Glutamatergic neuron (in vitro differentiated cells): ENCODE results near the gene PLXDC2. TPM values are rescaled to one million over a fixed set of nuclear protein-coding genes. Genes with fewer than 3 reads are reported as not detected.

Source experiments
- DNase-seq: peaks from one replicate; pipeline ENCODE4 v3.0.0; 2022
- H3K27ac Mint-ChIP-seq: one replicate; pipeline ENCODE4 v1.8.0; 2020; ENCODE audit warnings: mild to moderate bottlenecking, mixed read lengths, inconsistent platforms; ENCODE audit not compliant: unreplicated experiment
- H3K27me3 Mint-ChIP-seq: one replicate; pipeline ENCODE4 v1.8.0; 2020; ENCODE audit warnings: mild to moderate bottlenecking, moderate library complexity, mixed read lengths, inconsistent platforms; ENCODE audit not compliant: unreplicated experiment
- H3K36me3 Mint-ChIP-seq: one replicate; pipeline ENCODE4 v1.8.0; 2020; ENCODE audit warnings: mild to moderate bottlenecking, mixed read lengths, inconsistent platforms; ENCODE audit not compliant: unreplicated experiment
- H3K4me1 Mint-ChIP-seq: one replicate; pipeline ENCODE4 v1.8.0; 2020; ENCODE audit warnings: mild to moderate bottlenecking, low read depth, mixed read lengths, inconsistent platforms; ENCODE audit not compliant: unreplicated experiment
- H3K4me3 Mint-ChIP-seq: one replicate; pipeline ENCODE4 v1.8.0; 2020; ENCODE audit warnings: mild to moderate bottlenecking, mixed read lengths, inconsistent platforms; ENCODE audit not compliant: unreplicated experiment
- H3K9me3 Mint-ChIP-seq: one replicate; pipeline ENCODE4 v1.8.0; 2020; ENCODE audit warnings: mild to moderate bottlenecking, moderate library complexity, mixed read lengths, inconsistent platforms; ENCODE audit not compliant: unreplicated experiment
- CTCF ChIP-seq: fragments of 200-600 bp; sonication (generic); IDR thresholded peaks from one replicate; pipeline ENCODE4 v1.5.0; 2021; ENCODE audit not compliant: partially characterized antibody, unreplicated experiment
- total RNA-seq: library from RNA; stranded (reverse); fragmentation: NEBNext Ultra II Directional; extraction: Animal tissue kit (Norgen Biotek cat#: 25700); gene quantifications from one replicate; pipeline ENCODE4 v1.2.1, GENCODE V29; 2021; ENCODE audit not compliant: unreplicated experiment

The PLXDC2 gene
- total RNA-seq, 1 donor from 2014 or later = 3.9 TPM

- DNase-seq = no peak
- H3K27ac Mint-ChIP-seq = no peak overlapping the region
- H3K4me3 Mint-ChIP-seq = no peak overlapping the region
- peaks cover 4% of the 10 kb centered on the region for H3K27me3 Mint-ChIP-seq
- H3K4me1 Mint-ChIP-seq = peaks cover 1% of the 10 kb centered on the region
- no peaks in the 10 kb centered on the region for H3K36me3 Mint-ChIP-seq
- no peak for TF ChIP-seq CTCF
- no peaks in the 10 kb centered on the region for H3K9me3 Mint-ChIP-seq
These were observed 3.3 kb upstream of the PLXDC2 start for GRCh38 chr10:19812976-19813375.

- peaks cover 4% of the 10 kb centered on the region for H3K4me1 Mint-ChIP-seq
- no peak overlapping the region for H3K27ac Mint-ChIP-seq
- DNase-seq = peak; percentile 66
- H3K4me3 Mint-ChIP-seq = peak overlapping the region; percentile 78
- no peaks in the 10 kb centered on the region for H3K9me3 Mint-ChIP-seq
- peaks cover 8% of the 10 kb centered on the region for H3K27me3 Mint-ChIP-seq
- H3K36me3 Mint-ChIP-seq = no peaks in the 10 kb centered on the region
- no peak for TF ChIP-seq CTCF
These were observed 1.0 kb upstream of the PLXDC2 start for GRCh38 chr10:19815036-19815730.

- TF ChIP-seq CTCF = no peak
- Mint-ChIP-seq H3K4me1 (peaks cover 4% of the 10 kb centered on the region), H3K4me3 (peak overlapping the region; percentile 94), H3K27me3 (peaks cover 8% of the 10 kb centered on the region), H3K9me3 (no peaks in the 10 kb centered on the region), H3K36me3 (no peaks in the 10 kb centered on the region), H3K27ac (peak overlapping the region; percentile 68)
- DNase-seq = peak; percentile 73
These were observed 361 bp upstream of the PLXDC2 start for GRCh38 chr10:19815731-19816410.

- peak overlapping the region; percentile 94 for H3K4me3 Mint-ChIP-seq
- peak; percentile 21 for DNase-seq
- no peak for TF ChIP-seq CTCF
- no peaks in the 10 kb centered on the region for H3K9me3 Mint-ChIP-seq
- peaks cover 8% of the 10 kb centered on the region for H3K27me3 Mint-ChIP-seq
- H3K27ac Mint-ChIP-seq = no peak overlapping the region
- H3K36me3 Mint-ChIP-seq = no peaks in the 10 kb centered on the region
- H3K4me1 Mint-ChIP-seq = peaks cover 4% of the 10 kb centered on the region
These were observed 1.1 kb downstream of the PLXDC2 start for GRCh38 chr10:19817231-19817933.
